CD14-positive monocyte (primary cell): Measurements from ENCODE around the gene ATAD2B. TPM values are rescaled to one million over a fixed set of nuclear protein-coding genes. Genes with fewer than 3 reads are reported as not detected.

Source experiments
- DNase-seq, 3 donors: peaks; one replicate each; pipeline ENCODE4 v3.0.0-alpha.2; 2011 to 2022
- H2AFZ ChIP-seq: 2 replicates; pipeline ENCODE4 v1.6.0; 2012; ENCODE audit warnings: mild to moderate bottlenecking, low read depth, low read length, inconsistent platforms; ENCODE audit not compliant: insufficient read depth, poor library complexity, severe bottlenecking
- H3K27ac ChIP-seq, 2 donors: 1 replicate in 1 of 2; 2 replicates in 1 of 2; pipeline ENCODE4 v1.5.1; 2012 to 2013; ENCODE audit warnings: low read length in 2 of 2, control low read depth in 1 of 2, inconsistent platforms in 1 of 2, low read depth in 1 of 2, mild to moderate bottlenecking in 1 of 2
- H3K27me3 ChIP-seq, 2 donors: one replicate each; pipeline versions ENCODE4 v1.6.0 to v1.6.1; 2011 to 2013; ENCODE audit warnings: low read length in 2 of 2; ENCODE audit not compliant: control insufficient read depth in 2 of 2, insufficient read depth in 2 of 2
- H3K36me3 ChIP-seq, 2 donors: replicated peaks in 1 of 2; 1 replicate in 1 of 2; 2 replicates in 1 of 2; pipeline versions ENCODE4 v1.5.1 to v1.6.1; 2012 to 2013; ENCODE audit warnings: low read length in 2 of 2, control low read depth in 1 of 2, inconsistent platforms in 1 of 2, mild to moderate bottlenecking in 1 of 2; ENCODE audit not compliant: insufficient read depth in 2 of 2, control insufficient read depth in 1 of 2
- H3K4me1 ChIP-seq, 2 donors: 1 replicate in 1 of 2; 2 replicates in 1 of 2; pipeline versions ENCODE4 v1.5.1 to v1.6.1; 2012 to 2013; ENCODE audit warnings: low read length in 2 of 2, control low read depth in 1 of 2, inconsistent platforms in 1 of 2, mild to moderate bottlenecking in 1 of 2, moderate library complexity in 1 of 2; ENCODE audit not compliant: insufficient read depth in 2 of 2, control insufficient read depth in 1 of 2
- H3K4me2 ChIP-seq: replicated peaks from 2 replicates; pipeline ENCODE3; 2012; ENCODE audit warnings: low read length, moderate library complexity, mild to moderate bottlenecking; ENCODE audit not compliant: poor library complexity, severe bottlenecking; ENCODE audit errors: extremely low read depth
- H3K4me3 ChIP-seq, 3 experiments: fragments of 200-600 bp in 1 of 3; sonication (generic) in 1 of 3; replicated peaks in 1 of 3; 1 replicate in 2 of 3; 2 replicates in 1 of 3; pipeline ENCODE4 v1.5.1; 2011 to 2013; ENCODE audit warnings: low read length in 3 of 3, mild to moderate bottlenecking in 3 of 3, control low read depth in 2 of 3, low read depth in 2 of 3, inconsistent platforms in 1 of 3, moderate library complexity in 1 of 3
- H3K79me2 ChIP-seq: 2 replicates; pipeline ENCODE4 v1.6.0; 2012; ENCODE audit warnings: mild to moderate bottlenecking, control low read depth, inconsistent platforms, low read length, moderate library complexity; ENCODE audit not compliant: insufficient read depth
- H3K9ac ChIP-seq: 2 replicates; pipeline ENCODE4 v1.6.0; 2017; ENCODE audit warnings: low read length, mild to moderate bottlenecking; ENCODE audit not compliant: insufficient read depth, poor library complexity, severe bottlenecking
- H3K9me3 ChIP-seq, 2 donors: replicated peaks in 1 of 2; 1 replicate in 1 of 2; 2 replicates in 1 of 2; pipeline versions ENCODE4 v1.5.1 to v1.6.1; 2012 to 2013; ENCODE audit warnings: low read length in 2 of 2, control low read depth in 1 of 2; ENCODE audit not compliant: control insufficient read depth in 1 of 2, insufficient read depth in 1 of 2
- H4K20me1 ChIP-seq: 2 replicates; pipeline ENCODE4 v1.6.0; 2012; ENCODE audit warnings: mild to moderate bottlenecking, low read length, control low read depth, moderate library complexity; ENCODE audit not compliant: insufficient read depth
- H3K27ac Mint-ChIP-seq, 7 donors: one replicate each; pipeline ENCODE4 v1.8.0; 2020; ENCODE audit warnings: mild to moderate bottlenecking in 7 of 7, mixed read lengths in 7 of 7, moderate library complexity in 6 of 7, inconsistent platforms in 2 of 7
- H3K27me3 Mint-ChIP-seq, 3 donors: one replicate each; pipeline ENCODE4 v1.8.0; 2021 to 2022; ENCODE audit warnings: low read depth in 3 of 3, mild to moderate bottlenecking in 3 of 3, mixed read lengths in 3 of 3, moderate library complexity in 3 of 3, inconsistent platforms in 1 of 3
- H3K36me3 Mint-ChIP-seq, 2 donors: one replicate each; pipeline ENCODE4 v1.8.0; 2020; ENCODE audit warnings: mixed read lengths in 2 of 2, inconsistent platforms in 1 of 2, mild to moderate bottlenecking in 1 of 2
- H3K4me1 Mint-ChIP-seq: one replicate; pipeline ENCODE4 v1.8.0; 2020; ENCODE audit warnings: mild to moderate bottlenecking, mixed read lengths
- H3K4me3 Mint-ChIP-seq, 2 donors: one replicate each; pipeline ENCODE4 v1.8.0; 2020; ENCODE audit warnings: mild to moderate bottlenecking in 2 of 2, mixed read lengths in 2 of 2, moderate library complexity in 1 of 2
- H3K9me3 Mint-ChIP-seq, 7 donors: one replicate each; pipeline ENCODE4 v1.8.0; 2020 to 2022; ENCODE audit warnings: mixed read lengths in 7 of 7, mild to moderate bottlenecking in 6 of 7, moderate library complexity in 6 of 7, inconsistent platforms in 2 of 7
- CTCF ChIP-seq: fragments of 200-600 bp; IDR thresholded peaks from one replicate; pipeline ENCODE4 v1.8.0; 2022; ENCODE audit warnings: antibody characterized with exemption, mild to moderate bottlenecking
- WGBS: methylation state at CpG from one replicate; pipeline ENCODE4 v1.1.5; 2013; ENCODE audit warnings: missing lambda C conversion rate; ENCODE audit not compliant: insufficient coverage; 5-methylcytosine and 5-hydroxymethylcytosine counted together
- intact Hi-C, 2 donors: fragments of 100-400 bp; cut with micrococcal nuclease; formaldehyde crosslinking; loops; one replicate each; pipeline versions ENCODE4 v1.15.0 to v1.15.1; 2023
- polyA plus RNA-seq, 3 donors: library from polyadenylated mRNA; depleted of rRNA in 1 of 3; unstranded in 2 of 3; stranded (reverse) in 1 of 3; fragments of 300-500 nt in 2 of 3; fragments of >200 nt in 1 of 3; fragmentation: Illumina TruSeq in 2 of 3; gene quantifications; 1 replicate in 2 of 3; 2 replicates in 1 of 3; pipeline ENCODE4 v1.2.3, GENCODE V29; 2012 to 2021

Gene ATAD2B
- polyA plus RNA-seq, 3 donors = 4.9 to 12.1 (median 7.2) TPM

- H3K4me3 Mint-ChIP-seq = no peak overlapping the region
- TF ChIP-seq CTCF = no peak
- H3K4me2 ChIP-seq = no peak overlapping the region
- no peaks in the 10 kb centered on the region for H3K4me1 ChIP-seq
- peak overlapping the region in 1 of 7 donors; percentile 8 for H3K27ac Mint-ChIP-seq
- H2AFZ ChIP-seq = no peak overlapping the region
- H3K27me3 ChIP-seq = no peaks in the 10 kb centered on the region
- H3K79me2 ChIP-seq = no peaks in the 10 kb centered on the region
- H4K20me1 ChIP-seq = peaks cover 4% of the 10 kb centered on the region
- no peak overlapping the region for H3K9ac ChIP-seq
- H3K27ac ChIP-seq = peak overlapping the region in 1 of 2 donors; percentile 31
- H3K9me3 ChIP-seq = no peaks in the 10 kb centered on the region
- no peak for DNase-seq
- H3K9me3 Mint-ChIP-seq = no peaks in the 10 kb centered on the region
- H3K27me3 Mint-ChIP-seq = no peaks in the 10 kb centered on the region
- peaks cover 72 to 83% of the 10 kb centered on the region in 2 donors for H3K36me3 ChIP-seq
- no peak overlapping the region for H3K4me3 ChIP-seq
- H3K36me3 Mint-ChIP-seq = peaks cover 53 to 87% of the 10 kb centered on the region in 2 donors
- WGBS = 0% methylated on average over 1 of the region's 2 CpGs
- no peaks in the 10 kb centered on the region for H3K4me1 Mint-ChIP-seq
- intact Hi-C loops = no loop called here
Observed at GRCh38 chr2:23859983-23860382, 66.9 kb downstream of the ATAD2B start.

GRCh38 chr2:23859234-23859633 is 67.7 kb downstream of the ATAD2B start:
- Mint-ChIP-seq H3K4me1 (no peaks in the 10 kb centered on the region), H3K9me3 (no peaks in the 10 kb centered on the region), H3K4me3 (no peak overlapping the region), H3K27ac (peak overlapping the region in 1 of 7 donors; percentile 54), H3K36me3 (peaks cover 57 to 91% of the 10 kb centered on the region in 2 donors), H3K27me3 (no peaks in the 10 kb centered on the region)
- Histone ChIP-seq H3K36me3 (peaks cover 65 to 86% of the 10 kb centered on the region in 2 donors), H2AFZ (no peak overlapping the region), H4K20me1 (peaks cover 4% of the 10 kb centered on the region), H3K9me3 (no peaks in the 10 kb centered on the region), H3K79me2 (no peaks in the 10 kb centered on the region), H3K27ac (no peak overlapping the region), H3K4me2 (no peak overlapping the region), H3K4me3 (no peak overlapping the region), H3K9ac (no peak overlapping the region), H3K4me1 (no peaks in the 10 kb centered on the region), H3K27me3 (no peaks in the 10 kb centered on the region)
- DNase-seq = no peak
- intact Hi-C loops = no loop called here
- no peak for TF ChIP-seq CTCF
- no CpG with 5 or more reads among the region's 2 CpGs for WGBS
